ENCODE data around the gene EHMT2.

DNA sequence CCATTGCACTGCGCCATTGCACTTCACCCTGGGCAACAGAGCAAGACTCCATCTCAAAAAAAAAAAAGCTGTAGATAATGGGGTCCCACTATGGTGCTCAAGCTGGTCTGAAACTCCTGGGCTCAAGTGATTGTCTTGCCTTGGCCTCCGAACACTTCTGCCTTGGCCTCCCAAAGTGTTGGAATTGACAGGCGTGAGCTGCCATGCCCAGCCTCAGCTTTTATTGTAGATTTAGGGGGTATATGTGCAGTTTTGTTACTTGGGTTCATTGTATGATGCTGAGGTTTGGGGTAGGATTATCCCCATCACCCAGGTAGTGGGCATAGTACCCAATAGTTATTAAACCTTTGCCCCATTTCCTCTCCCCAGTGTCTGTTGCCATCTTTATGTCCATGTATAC, 58.5 kb downstream of the EHMT2 start:
- no peak for TF ChIP-seq USF2 (IDR thresholded peaks at IDR 0.05; ENCODE audit: low read depth, low read length)
- TF ChIP-seq, protein P1, sequence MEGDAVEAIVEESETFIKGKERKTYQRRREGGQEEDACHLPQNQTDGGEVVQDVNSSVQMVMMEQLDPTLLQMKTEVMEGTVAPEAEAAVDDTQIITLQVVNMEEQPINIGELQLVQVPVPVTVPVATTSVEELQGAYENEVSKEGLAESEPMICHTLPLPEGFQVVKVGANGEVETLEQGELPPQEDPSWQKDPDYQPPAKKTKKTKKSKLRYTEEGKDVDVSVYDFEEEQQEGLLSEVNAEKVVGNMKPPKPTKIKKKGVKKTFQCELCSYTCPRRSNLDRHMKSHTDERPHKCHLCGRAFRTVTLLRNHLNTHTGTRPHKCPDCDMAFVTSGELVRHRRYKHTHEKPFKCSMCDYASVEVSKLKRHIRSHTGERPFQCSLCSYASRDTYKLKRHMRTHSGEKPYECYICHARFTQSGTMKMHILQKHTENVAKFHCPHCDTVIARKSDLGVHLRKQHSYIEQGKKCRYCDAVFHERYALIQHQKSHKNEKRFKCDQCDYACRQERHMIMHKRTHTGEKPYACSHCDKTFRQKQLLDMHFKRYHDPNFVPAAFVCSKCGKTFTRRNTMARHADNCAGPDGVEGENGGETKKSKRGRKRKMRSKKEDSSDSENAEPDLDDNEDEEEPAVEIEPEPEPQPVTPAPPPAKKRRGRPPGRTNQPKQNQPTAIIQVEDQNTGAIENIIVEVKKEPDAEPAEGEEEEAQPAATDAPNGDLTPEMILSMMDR (conservative IDR thresholded peaks at IDR 0.05; ENCODE audit: low read depth, low read length): no peak
- no peak for TF ChIP-seq POLR2A (IDR thresholded peaks at IDR 0.05; ENCODE audit: low read depth, low read length)
- no peak for TF ChIP-seq FOS (IDR thresholded peaks at IDR 0.05; ENCODE audit: low read depth, low read length)
- TF ChIP-seq RCOR1 (IDR thresholded peaks at IDR 0.05; ENCODE audit: insufficient replicate concordance, low read length): no peak
- no peak for TF ChIP-seq SMC3 (IDR thresholded peaks at IDR 0.05; ENCODE audit: low read depth, low read length)
- TF ChIP-seq MAZ (IDR thresholded peaks at IDR 0.05; ENCODE audit: borderline replicate concordance, low read depth, low read length): no peak
- no peak for TF ChIP-seq MAFK (IDR thresholded peaks at IDR 0.05; ENCODE audit: low read depth, low read length)
- no peak for TF ChIP-seq RAD21 (IDR thresholded peaks at IDR 0.05; ENCODE audit: low read length)
- no peak for TF ChIP-seq RFX5 (IDR thresholded peaks at IDR 0.05; ENCODE audit: low read depth, low read length)
